Stimulated activated CD4-positive, alpha-beta T cell treated with anti-CD3 and anti-CD28 coated beads, TNF-alpha, amount 100 ng/mL, for 48 hours (primary cell): ENCODE measurements around the gene CACHD1.
"Not testable (repeated sequence)": the region's sequence is repeated elsewhere in the genome, so short reads cannot be mapped to it uniquely, and the experiment has no call there.

Source experiments
- DNase-seq, 3 donors: peaks; one replicate each; pipeline ENCODE4 v3.0.0-alpha.2; 2020; ENCODE audit warnings: low read depth in 3 of 3

CACHD1 gene

GRCh38 chr1:64696879-64697278 is 226.9 kb downstream of the CACHD1 start:
- no peak for DNase-seq

GRCh38 chr1:64699327-64699726 is 229.4 kb downstream of the CACHD1 start:
- no peak for DNase-seq

- no peak for DNase-seq
These were observed 231.1 kb downstream of the CACHD1 start for GRCh38 chr1:64701071-64701470.

DNA sequence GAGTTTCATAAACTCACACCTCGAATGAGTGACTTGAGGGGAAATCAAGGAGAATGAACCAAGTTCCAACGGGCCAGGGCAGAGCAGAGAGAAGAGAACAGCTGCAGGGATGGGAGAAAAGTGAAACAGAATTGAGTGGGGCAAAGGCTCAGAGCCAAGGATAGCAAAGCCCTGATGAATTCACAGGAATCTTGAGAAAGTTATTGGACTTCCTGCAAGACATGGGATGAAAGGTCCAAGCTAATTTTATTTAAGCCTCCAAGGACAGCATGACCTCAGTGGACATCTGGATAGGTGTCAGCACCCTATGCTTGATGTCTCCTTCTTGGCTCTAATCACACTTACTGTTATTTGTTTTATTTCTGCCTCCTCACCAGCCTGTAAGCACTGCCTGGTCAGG is 232.0 kb downstream of the CACHD1 start:
- no peak for DNase-seq

- not testable (repeated sequence) for DNase-seq
These were observed 232.7 kb downstream of the CACHD1 start for GRCh38 chr1:64702670-64703069.

DNA sequence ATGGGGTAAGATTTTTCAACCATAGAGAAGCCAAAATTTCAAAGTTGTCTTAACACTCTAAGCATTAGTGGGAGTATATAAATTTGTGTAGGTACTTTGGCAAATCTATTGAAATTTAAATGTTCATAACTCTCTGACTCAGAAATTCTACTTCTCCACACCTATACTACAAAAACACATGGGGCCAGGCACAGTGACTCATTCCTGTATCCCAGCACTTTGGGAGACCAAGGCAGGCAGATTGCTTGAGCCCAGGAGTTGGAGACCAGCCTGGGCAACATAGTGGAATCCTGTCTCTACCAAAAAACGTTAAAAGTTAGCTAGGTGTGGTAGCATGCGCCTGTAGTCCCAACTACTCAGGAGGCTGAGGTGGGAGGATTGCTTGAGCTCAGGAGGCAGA is 233.7 kb downstream of the CACHD1 start:
- no peak for DNase-seq

DNA sequence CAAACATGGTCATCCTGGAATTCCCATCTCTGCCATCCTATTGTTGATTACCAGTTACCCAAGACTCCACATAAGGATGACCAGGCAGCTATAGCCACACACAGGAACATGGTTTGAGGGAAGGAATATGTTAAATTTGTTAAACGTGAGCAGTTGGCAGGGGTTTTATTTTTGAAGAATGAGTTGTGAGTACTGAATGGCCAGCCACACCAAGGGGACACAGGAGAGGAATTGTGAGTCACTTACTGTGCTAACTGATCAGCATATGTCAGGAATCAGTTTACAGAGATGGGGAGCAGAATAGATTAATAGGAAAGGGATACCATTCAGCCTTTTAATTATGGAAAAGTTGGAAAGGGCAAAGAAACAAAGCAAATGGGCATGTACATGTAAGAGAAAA is 235.7 kb downstream of the CACHD1 start:
- no peak for DNase-seq

DNA sequence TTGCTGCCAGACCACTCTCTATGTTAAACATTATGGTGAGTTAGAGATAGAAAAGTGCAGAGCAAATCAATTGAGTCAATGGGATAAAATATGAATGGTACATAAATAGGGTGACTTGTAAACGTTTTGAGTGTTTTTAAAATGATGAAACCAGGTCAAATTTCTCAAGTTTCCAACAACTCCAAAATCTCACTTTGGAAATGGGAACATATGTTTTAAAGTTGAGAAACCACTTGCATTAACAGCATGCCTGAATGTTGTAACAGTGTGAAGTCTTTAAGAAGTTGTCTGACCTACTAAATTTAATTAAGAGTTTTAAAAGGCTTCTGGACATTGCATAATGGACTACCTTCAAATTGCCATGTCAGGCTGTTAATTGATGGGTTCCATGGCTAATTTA is 241.3 kb downstream of the CACHD1 start:
- DNase-seq = no peak

- no peak for DNase-seq
These were observed 242.1 kb downstream of the CACHD1 start for GRCh38 chr1:64712049-64712448.

DNA sequence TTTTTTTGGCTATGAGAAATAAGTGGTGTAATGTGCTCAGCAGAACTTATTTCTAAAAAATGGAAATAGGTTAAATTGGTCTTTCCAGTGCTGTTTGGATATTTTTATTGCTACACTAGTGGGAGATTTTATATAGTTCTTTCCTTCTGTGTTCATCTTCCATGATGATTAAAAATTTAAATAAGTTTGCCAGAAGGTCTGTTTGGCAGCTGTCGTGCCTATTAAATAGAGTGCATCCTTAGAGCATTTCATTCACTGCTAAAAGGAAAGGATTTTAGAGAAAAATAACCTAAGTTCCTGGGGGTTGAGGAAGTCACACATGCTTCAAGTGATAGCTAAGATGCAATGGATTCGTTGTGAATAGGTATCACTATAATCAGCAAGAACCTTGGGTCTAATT is 245.3 kb downstream of the CACHD1 start:
- no peak for DNase-seq

GRCh38 chr1:64721135-64721534 is 251.2 kb downstream of the CACHD1 start:
- no peak for DNase-seq

GRCh38 chr1:64721576-64722145 is 251.7 kb downstream of the CACHD1 start:
- no peak for DNase-seq

GRCh38 chr1:64727861-64728260 is 257.9 kb downstream of the CACHD1 start:
- DNase-seq = no peak

DNA sequence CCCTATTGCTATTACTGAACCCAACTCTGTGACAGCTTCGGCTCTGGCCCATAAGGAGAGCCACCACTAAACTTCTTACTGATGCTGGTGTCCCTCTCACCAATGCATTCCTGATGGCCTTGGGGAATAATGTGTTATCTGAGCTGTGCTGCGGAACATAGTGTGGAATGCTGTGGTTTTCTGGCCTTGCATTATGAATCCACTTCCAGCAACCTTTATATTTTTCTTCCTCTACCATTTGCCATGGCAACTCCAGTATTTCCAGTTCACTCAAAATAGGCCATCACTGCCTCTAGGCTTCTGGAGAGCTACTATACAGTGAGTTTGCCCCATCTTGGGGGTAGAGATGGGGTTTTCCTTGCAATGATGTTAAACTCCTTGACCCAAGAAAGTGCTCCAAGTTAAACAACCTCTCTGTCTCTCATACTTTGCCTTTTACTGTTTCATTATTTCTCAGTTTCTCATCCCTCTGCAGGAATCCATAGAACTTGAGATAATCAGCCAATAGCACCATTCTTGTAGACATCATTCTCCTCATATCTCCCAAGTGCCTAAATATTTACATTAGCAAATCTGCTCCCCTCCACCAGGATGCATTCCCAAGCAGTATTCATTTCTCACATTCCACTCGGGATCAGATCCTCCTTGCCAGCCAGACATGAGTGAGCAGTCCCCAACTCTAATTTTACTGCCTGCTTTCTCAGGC is 263.8 kb downstream of the CACHD1 start:
- no peak for DNase-seq

- no peak for DNase-seq
These were observed 264.3 kb downstream of the CACHD1 start for GRCh38 chr1:64734287-64734652.

GRCh38 chr1:64740687-64741086 is 270.8 kb downstream of the CACHD1 start:
- DNase-seq = not testable (repeated sequence)
